HFFc6 (cell line): ENCODE measurements around the gene FAM222A. TPM values are rescaled to one million over a fixed set of nuclear protein-coding genes. Genes with fewer than 3 reads are reported as not detected.
A peak's percentile ranks its signal among the peaks of the same experiment; 100 is the strongest.

Experiments
- DNase-seq: peaks from one replicate; pipeline ENCODE4 v3.0.0-alpha.2; 2018
- H3K27ac Mint-ChIP-seq: 2 replicates; pipeline ENCODE4 v1.8.0; 2020; ENCODE audit warnings: mild to moderate bottlenecking, mixed read lengths
- H3K27me3 Mint-ChIP-seq: 2 replicates; pipeline ENCODE4 v1.8.0; 2021; ENCODE audit warnings: mild to moderate bottlenecking, moderate library complexity, mixed read lengths; ENCODE audit not compliant: insufficient read depth
- H3K36me3 Mint-ChIP-seq: 2 replicates; pipeline ENCODE4 v1.8.0; 2021; ENCODE audit warnings: low read depth, mixed read lengths
- H3K4me1 Mint-ChIP-seq: 2 replicates; pipeline ENCODE4 v1.8.0; 2020; ENCODE audit warnings: low read depth, mixed read lengths
- H3K4me3 Mint-ChIP-seq: 2 replicates; pipeline ENCODE4 v1.8.0; 2020; ENCODE audit warnings: mild to moderate bottlenecking, moderate library complexity, mixed read lengths
- H3K9me3 Mint-ChIP-seq: 2 replicates; pipeline ENCODE4 v1.8.0; 2020; ENCODE audit warnings: mild to moderate bottlenecking, mixed read lengths
- total RNA-seq, 6 experiments: library from RNA; stranded (reverse); fragmentation: NEBNext Ultra II Directional; extraction: Animal tissue kit (Norgen Biotek cat#: 25700); gene quantifications; 2 replicates in 1 of 6; 3 replicates in 5 of 6; pipeline ENCODE4 v1.2.3, GENCODE V29; 2021
- TF ChIP-seq, protein P1 (sequence below): fragments of 200-600 bp; sonication (generic); IDR thresholded peaks from 2 replicates; pipeline ENCODE4 v1.5.0; 2021; ENCODE audit warnings: antibody characterized with exemption, mild to moderate bottlenecking

FAM222A gene
- total RNA-seq, 6 experiments from 2014 or later: 0.46 to 0.65 (median 0.64) TPM

DNA sequence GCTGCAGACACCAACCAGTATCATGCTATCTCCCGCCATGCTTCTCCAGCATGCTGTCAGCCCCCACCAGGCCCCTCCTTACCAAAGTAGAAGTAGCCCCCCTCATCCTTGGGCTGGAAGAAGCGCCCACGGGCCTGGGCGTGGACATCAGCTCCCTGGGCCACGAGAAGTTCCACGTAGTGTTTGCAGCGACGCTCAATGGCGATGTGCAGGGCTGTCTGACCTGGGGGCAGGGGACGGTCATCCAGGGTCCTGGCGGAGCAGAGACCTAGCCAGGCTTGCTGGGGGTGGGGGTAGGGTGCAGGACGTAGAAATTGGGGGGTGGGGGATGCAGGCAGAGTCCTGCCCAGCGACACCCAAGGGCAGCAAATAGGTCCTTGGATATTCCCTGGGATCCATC is 86.9 kb downstream of the FAM222A start:
- Mint-ChIP-seq H3K9me3 (no peaks in the 10 kb centered on the region), H3K4me1 (no peaks in the 10 kb centered on the region), H3K4me3 (no peak overlapping the region), H3K27ac (no peak overlapping the region), H3K36me3 (no peaks in the 10 kb centered on the region), H3K27me3 (no peaks in the 10 kb centered on the region; the same call in 1 of the 2 replicates)
- TF ChIP-seq, protein P1, sequence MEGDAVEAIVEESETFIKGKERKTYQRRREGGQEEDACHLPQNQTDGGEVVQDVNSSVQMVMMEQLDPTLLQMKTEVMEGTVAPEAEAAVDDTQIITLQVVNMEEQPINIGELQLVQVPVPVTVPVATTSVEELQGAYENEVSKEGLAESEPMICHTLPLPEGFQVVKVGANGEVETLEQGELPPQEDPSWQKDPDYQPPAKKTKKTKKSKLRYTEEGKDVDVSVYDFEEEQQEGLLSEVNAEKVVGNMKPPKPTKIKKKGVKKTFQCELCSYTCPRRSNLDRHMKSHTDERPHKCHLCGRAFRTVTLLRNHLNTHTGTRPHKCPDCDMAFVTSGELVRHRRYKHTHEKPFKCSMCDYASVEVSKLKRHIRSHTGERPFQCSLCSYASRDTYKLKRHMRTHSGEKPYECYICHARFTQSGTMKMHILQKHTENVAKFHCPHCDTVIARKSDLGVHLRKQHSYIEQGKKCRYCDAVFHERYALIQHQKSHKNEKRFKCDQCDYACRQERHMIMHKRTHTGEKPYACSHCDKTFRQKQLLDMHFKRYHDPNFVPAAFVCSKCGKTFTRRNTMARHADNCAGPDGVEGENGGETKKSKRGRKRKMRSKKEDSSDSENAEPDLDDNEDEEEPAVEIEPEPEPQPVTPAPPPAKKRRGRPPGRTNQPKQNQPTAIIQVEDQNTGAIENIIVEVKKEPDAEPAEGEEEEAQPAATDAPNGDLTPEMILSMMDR: no peak
- DNase-seq: no peak

DNA sequence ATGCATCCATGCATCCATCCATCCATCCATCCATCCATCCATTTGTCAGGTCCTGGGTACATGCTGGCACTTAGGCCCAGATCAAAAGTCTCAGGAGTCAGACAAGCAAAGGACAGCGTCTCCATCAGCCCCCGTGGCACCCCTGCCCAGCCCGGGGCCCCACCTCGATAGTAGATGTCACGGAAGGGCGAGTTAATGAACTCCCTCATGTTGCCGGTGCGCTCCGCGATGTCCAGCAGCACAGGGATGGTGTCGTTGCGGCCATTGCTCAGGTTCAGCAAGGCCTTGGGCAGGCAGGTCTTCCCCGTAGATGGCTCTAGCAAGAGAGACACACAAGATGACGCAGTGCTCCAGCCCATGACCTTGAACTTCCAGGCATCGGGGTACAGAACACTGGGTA is 89.2 kb downstream of the FAM222A start:
- Mint-ChIP-seq H3K4me1 (no peaks in the 10 kb centered on the region), H3K4me3 (no peak overlapping the region), H3K27me3 (no peaks in the 10 kb centered on the region; the same call in 1 of the 2 replicates), H3K36me3 (no peaks in the 10 kb centered on the region), H3K27ac (no peak overlapping the region), H3K9me3 (no peaks in the 10 kb centered on the region)
- DNase-seq: no peak
- TF ChIP-seq, protein P1: no peak

- Mint-ChIP-seq H3K9me3 (no peaks in the 10 kb centered on the region), H3K27me3 (no peaks in the 10 kb centered on the region; the same call in 1 of the 2 replicates), H3K27ac (no peak overlapping the region), H3K4me1 (no peaks in the 10 kb centered on the region), H3K36me3 (no peaks in the 10 kb centered on the region), H3K4me3 (no peak overlapping the region)
- TF ChIP-seq, protein P1: no peak
- no peak for DNase-seq
Measured at GRCh38 chr12:109803678-109804077, 90.1 kb downstream of the FAM222A start.

GRCh38 chr12:109804820-109805761 is 91.5 kb downstream of the FAM222A start:
- Mint-ChIP-seq H3K27ac (no peak overlapping the region), H3K4me1 (no peaks in the 10 kb centered on the region), H3K27me3 (no peaks in the 10 kb centered on the region), H3K4me3 (no peak overlapping the region), H3K9me3 (no peaks in the 10 kb centered on the region), H3K36me3 (no peaks in the 10 kb centered on the region)
- DNase-seq: peak; percentile 37
- TF ChIP-seq, protein P1: peak; percentile 100

- Mint-ChIP-seq H3K27ac (no peak overlapping the region), H3K9me3 (no peaks in the 10 kb centered on the region), H3K27me3 (no peaks in the 10 kb centered on the region; the same call in 1 of the 2 replicates), H3K4me1 (no peaks in the 10 kb centered on the region), H3K4me3 (no peak overlapping the region), H3K36me3 (no peaks in the 10 kb centered on the region)
- TF ChIP-seq, protein P1: no peak
- no peak for DNase-seq
Measured at GRCh38 chr12:109807954-109808643, 94.5 kb downstream of the FAM222A start.
